ACHN (cell line): ENCODE data around the gene FBXO46.
"Not testable (repeated sequence)": the region's sequence is repeated elsewhere in the genome, so short reads cannot be mapped to it uniquely, and the experiment has no call there.

Source experiments
- DNase-seq: peaks from one replicate; pipeline ENCODE4 v3.0.0-alpha.2; 2015
- in situ Hi-C: cut with HindIII; loops from 2 replicates; pipeline ENCODE4 v1.10.0; 2017; ENCODE audit warnings: low sequenced_read_pairs, low pct_ligation_motif_present, low pct_unique_long_range_greater_than_20kb

FBXO46 gene

DNA sequence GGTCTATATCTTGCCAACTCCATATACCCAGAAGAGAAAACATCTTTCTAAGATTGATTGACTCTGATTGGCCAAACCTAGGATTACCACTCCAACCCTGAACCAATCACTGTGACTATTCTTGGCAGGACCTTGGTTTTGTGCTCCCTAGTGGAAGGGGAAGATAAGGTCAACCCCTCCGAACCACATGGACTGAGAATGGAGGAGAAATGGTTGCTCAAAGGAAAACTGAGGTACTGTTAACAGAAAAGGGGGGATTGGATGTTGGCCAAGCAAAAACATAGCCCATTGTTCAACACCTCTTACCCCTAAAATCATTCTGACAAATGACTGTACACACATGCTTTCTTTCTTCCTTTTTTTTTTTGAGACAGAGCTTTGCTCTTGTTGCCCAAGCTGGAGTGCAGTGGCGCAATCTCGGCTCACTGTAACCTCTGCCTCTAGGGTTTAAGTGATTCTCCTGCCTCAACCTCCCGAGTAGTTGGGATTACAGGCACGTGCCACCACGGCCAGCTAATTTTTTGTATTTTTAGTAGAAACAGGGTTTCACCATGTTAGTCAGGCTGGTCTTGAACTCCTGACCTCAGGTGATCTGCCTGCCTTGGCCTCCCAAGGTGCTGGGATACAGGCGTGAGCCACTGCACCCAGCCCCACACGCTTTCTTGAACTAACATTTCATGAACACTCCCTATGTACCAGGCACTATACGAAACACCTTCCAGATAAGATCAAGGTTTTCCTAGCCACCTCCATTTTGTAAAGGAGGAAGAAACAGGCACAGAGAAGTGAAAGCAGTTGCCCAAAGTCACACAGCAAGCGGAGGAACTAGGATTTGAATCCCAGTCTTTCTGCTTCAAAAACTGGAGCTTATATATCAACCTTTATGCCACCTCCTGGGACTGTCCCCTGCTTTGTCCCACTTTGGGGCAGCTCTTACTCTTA, 9.1 kb upstream of the FBXO46 start:
- DNase-seq: peak; percentile 20
- in situ Hi-C loops: no loop called here

GRCh38 chr19:45733160-45733810, 2.6 kb upstream of the FBXO46 start, which contains the start of gene MEIOSIN:
Gene MEIOSIN, plus strand, starts transcription at chr19:45733439. Its CDS starts 1,938 bp downstream, at chr19:45735377.
- in situ Hi-C loops: no loop called here

DNA sequence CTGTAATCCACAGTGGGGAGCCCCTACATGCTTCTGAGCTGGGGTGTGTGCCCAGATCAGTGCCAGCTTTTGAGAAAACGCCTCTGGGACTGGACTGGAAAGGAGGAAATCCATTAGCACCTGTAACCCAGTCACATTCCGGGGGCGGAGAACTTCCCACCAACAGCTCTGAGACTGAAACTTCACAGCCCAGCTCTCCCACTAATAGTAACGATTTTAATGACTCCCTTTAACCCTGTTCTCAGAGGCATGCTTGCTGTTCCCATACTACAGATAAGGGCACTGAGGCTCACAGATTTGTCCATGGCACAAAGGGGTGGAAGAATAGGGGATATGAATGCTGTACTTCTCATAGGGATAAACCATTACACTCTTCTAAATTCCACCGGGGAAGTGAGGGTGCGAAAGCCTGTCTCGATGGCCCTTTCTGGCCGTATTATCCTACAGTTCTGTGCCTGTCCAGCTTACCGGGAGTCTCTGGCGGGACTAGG, 851 bp downstream of the FBXO46 start:
- in situ Hi-C loops: no loop called here

More at GRCh38 chr19:45733160-45733810, 2.6 kb upstream of the FBXO46 start, which contains the start of gene MEIOSIN:
- DNase-seq: no peak

DNA sequence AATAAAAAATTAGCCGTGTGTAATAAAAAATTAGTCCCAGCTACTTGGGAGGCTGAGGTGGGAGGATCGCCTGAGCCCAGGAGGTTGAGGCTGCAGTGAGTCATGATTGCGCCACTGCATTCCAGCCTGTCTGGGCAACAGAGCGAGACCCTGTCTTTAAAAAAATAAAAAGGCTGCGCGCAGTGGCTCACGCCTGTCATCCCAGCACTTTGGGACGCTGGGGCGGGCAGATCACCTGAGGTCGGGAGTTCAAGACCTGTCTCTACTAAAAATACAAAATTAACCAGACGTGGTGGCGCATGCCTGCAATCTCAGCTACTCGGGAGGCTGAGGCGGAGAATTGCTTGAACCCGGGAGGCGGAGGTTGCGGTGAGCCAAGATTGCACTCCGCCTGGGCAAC, 2.0 kb downstream of the FBXO46 start:
- DNase-seq, in situ Hi-C loops: not testable (repeated sequence)

More for the DNA sequence above, 851 bp downstream of the FBXO46 start:
- DNase-seq: peak; percentile 9

GRCh38 chr19:45720065-45720464, 10.6 kb downstream of the FBXO46 start:
- DNase-seq, in situ Hi-C loops: not testable (repeated sequence)

DNA sequence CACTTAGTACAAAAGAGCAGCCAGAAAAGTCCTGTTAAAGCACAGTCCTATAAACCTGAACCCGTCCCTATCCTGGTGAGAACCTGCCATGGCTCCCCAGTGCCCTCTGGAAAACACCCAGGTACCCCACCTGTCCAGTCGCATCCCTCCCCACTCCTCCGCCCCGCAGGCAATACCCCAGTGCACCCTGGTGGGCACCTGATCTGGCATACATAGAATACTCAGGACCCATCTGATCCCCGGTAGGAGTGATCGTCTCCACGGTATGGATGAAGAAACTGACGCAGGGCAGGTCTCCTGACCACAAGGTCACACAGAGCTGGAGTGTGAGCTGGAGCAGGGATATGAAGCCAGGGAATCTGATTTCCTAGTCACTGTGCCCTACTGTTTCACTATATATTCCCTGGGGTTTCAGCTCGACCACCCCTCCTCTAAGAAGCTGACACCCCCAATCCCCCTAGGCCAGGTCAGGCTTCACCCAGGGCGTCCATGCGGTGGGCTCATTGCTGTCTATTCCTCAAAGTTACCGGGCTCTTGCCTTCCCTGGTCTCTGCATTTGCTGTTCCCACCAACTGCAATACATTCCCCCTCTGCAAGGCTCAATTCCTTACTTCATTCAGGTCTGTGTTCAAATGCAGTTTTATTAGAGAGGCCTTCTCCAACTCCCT, 12.6 kb downstream of the FBXO46 start:
- in situ Hi-C loops: no loop called here
- DNase-seq: no peak

- in situ Hi-C loops: no loop called here
- peak; percentile 98 for DNase-seq
These were observed 13.3 kb downstream of the FBXO46 start for GRCh38 chr19:45717131-45717982.

- in situ Hi-C loops: no loop called here
- DNase-seq: peak; percentile 19
These were observed 14.2 kb downstream of the FBXO46 start for GRCh38 chr19:45716359-45717130.

- in situ Hi-C loops: no loop called here
- DNase-seq: no peak
These were observed 15.6 kb downstream of the FBXO46 start for GRCh38 chr19:45715139-45715538.

- in situ Hi-C loops: no loop called here
- DNase-seq: no peak
These were observed 17.6 kb downstream of the FBXO46 start for GRCh38 chr19:45713141-45713540.

- DNase-seq: no peak
- in situ Hi-C loops: no loop called here
These were observed 18.0 kb downstream of the FBXO46 start for GRCh38 chr19:45712699-45713067.

DNA sequence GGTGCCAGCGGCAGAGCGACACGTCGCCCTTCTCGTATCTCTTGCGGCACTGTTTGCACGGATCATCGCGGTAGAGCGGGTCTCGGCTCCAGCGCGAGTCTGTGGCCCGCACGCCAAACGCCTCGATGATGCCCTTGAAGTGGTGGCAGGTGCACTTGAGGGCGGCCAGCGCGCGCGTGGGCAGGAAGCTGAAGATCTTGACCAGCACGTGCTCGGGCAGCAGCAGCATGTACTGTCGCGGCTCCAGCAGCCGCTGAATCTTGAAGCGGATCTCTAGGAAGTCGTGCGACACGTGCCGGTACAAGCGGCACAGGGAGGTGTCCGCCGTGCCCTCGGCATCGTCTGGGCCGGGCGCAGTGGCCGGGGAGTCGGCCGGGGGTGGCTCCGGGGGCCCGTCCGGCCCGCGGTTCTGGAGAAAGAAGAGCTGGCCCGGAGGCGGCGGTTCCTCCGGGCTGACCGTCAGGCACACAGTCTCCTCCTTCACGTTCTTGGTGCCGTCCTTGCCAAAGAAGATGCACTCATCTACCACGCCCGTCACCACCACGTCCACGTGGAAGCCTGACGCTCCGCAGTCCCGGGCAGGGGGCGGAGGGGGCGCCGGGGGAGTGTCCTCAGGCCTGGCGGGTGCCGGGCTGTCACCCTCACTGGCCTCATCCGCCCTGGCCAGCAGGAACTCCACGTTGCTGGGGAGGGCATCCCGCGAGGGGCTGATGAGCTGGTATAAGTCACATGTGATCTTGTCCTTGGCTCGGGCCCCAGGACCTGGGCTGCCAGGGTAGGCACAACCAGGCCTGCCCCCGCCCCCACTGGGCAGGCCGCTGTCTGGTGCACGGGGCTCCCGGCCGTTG, 18.6 kb downstream of the FBXO46 start:
- no peak for DNase-seq
- in situ Hi-C loops: no loop called here

DNA sequence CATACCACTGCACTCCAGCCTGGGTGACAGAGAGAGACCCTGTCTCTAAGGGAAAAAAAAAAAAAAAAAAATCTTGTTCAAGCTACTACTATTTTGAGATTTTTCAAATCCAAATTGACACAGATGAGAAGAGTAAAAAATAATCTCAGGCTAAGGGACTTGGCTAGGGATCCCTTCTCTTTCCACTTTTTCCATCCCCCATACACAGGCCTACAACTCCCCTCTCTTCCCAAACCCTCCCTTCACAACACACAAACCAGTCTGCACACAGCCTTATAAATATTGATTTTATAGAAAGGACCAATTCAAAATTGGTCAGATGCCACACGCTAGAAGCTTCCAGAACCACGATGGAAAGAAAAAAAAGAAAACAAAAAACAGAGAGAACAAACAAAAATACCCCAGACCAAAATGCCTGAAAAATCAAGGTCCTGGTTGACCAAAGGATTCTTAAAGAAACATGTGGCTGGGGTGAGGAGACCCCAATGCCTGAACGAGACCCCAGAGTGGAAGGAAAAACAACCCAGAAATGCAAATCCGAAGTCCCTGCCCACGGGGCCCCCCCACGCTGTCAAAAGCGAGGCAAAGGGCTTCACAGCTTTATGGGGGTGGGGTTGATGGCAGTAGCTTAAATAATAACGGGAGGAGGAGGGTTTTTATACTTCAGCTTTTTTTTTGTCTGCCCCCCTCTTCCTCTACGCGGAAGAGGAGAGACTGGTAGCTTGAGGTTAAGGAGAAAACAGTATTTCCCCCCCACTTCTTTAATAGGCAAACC, 20.2 kb downstream of the FBXO46 start:
- in situ Hi-C loops: no loop called here
- DNase-seq: no peak

DNA sequence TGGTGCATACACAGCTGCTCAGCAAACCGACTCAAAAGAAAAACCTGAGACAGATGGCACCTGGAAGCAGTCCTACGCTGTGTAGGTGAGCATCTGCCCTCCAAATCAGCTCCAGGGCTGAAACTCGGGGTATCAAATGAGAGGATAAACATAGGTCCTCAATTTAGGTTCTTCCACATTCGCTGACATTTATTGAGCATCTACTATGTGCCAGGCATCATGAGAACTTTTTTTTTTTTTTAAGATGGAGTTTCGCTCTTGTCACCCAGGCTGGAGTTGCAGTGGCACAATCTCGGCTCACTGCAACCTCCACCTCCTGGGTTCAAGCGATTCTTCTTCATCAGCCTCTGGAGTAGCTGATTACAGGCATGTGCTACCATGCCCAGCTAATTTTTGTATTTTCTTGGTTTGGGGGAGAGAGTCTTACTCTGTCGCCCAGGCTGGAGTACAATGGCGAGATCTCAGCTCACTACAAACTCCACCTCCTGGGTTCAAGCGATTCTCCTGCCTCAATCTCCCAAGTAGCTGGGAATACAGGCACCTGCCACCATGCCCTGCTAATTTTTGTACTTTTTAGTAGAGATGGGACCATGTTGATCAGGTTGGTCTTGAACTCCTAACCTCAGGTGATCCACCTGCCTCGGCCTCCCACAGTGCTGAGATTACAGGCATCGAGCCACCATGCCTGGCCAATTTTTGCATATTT, 24.8 kb downstream of the FBXO46 start:
- no peak for DNase-seq
- in situ Hi-C loops: no loop called here

- in situ Hi-C loops: no loop called here
- no peak for DNase-seq
These were observed 25.6 kb downstream of the FBXO46 start for GRCh38 chr19:45705115-45705514.
